ENCODE data around the gene LHFPL3. TPM values are rescaled to one million over a fixed set of nuclear protein-coding genes. Genes with fewer than 3 reads are reported as not detected.

The LHFPL3 gene
- total RNA-seq, 1 experiment from 2014 or later, result not detected

DNA sequence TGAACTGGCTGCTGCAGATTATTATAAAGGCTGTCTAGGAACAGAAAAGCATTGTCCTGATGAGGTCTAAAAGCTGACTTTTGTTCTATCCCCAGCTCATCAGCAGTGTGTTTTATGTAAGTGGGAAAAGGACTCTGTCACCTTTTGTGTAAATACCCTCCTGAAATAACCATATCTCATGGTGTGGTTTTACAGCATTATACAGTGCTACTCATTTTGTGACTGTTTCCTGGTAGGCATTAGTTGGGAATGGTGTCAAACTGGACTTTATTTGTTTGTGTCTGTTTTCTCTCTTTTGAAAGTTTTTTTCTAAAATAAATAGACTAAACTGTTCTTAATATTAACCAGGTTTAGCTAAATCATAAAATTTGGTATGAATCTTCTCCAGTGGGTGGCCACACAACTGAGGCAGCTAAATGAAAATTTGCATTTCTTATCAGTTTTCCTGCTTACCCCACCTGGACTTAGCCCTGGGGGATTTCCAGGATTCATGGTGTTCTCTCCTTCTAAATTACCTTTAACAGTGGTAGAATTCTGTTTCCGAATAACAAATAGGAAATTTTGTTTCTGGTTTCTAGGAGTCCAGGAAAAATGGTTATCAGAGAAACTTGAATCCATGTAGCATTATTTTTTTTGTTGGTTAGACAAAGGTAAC, 140.9 kb downstream of the LHFPL3 start:
- DNase-seq (ENCODE audit: low spot score), result no peak
- no peaks in the 10 kb centered on the region for H3K36me3 ChIP-seq (ENCODE audit: insufficient read depth, low read length, poor library complexity, severe bottlenecking)
- ChIA-PET CTCF (no interaction called here), POLR2A (ENCODE audit: low non-redundant PET) (no interaction called here)
- intact Hi-C loops (cut with micrococcal nuclease; ENCODE audit: unreplicated experiment), result no loop called here
- BruUV-seq (replicated peaks), result no TSS peak
- H3K4me3 ChIP-seq (ENCODE audit: low read depth, low read length, poor library complexity, severe bottlenecking), result no peak overlapping the region
- no peaks in the 10 kb centered on the region for H3K4me1 ChIP-seq (ENCODE audit: insufficient read depth, low read length, poor library complexity, severe bottlenecking)
- TF ChIP-seq, protein P1, sequence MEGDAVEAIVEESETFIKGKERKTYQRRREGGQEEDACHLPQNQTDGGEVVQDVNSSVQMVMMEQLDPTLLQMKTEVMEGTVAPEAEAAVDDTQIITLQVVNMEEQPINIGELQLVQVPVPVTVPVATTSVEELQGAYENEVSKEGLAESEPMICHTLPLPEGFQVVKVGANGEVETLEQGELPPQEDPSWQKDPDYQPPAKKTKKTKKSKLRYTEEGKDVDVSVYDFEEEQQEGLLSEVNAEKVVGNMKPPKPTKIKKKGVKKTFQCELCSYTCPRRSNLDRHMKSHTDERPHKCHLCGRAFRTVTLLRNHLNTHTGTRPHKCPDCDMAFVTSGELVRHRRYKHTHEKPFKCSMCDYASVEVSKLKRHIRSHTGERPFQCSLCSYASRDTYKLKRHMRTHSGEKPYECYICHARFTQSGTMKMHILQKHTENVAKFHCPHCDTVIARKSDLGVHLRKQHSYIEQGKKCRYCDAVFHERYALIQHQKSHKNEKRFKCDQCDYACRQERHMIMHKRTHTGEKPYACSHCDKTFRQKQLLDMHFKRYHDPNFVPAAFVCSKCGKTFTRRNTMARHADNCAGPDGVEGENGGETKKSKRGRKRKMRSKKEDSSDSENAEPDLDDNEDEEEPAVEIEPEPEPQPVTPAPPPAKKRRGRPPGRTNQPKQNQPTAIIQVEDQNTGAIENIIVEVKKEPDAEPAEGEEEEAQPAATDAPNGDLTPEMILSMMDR (conservative IDR thresholded peaks at IDR 0.05; ENCODE audit: low read depth, low read length), result no peak
- peaks cover 15% of the 10 kb centered on the region for H3K27me3 ChIP-seq (replicated peaks; ENCODE audit: insufficient read depth, low read depth, low read length, poor library complexity)
- H3K9me3 ChIP-seq (ENCODE audit: low read depth, low read length, poor library complexity, severe bottlenecking), result no peaks in the 10 kb centered on the region
- no peak overlapping the region for H3K27ac ChIP-seq (ENCODE audit: low read depth, low read length, poor library complexity, severe bottlenecking)

DNA sequence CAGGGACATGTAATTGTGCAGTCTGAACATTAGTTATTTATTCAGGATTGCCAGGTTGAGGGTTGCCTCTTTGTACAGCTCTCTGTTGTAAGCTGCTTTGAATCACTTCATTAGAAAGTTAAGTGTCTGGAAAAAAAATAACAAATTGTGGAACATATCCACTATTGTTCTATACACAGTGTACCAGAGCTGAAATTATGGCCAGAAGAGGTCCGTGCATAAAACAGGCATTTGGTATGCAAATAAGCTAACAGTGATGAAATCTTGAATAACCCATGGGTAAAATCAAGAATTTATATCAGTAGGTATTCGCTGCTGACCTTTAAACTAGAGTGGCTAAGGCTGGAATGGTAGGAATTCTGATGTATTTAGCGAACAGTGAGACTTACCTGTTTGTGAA, 152.1 kb downstream of the LHFPL3 start:
- TF ChIP-seq, protein P1 (conservative IDR thresholded peaks at IDR 0.05; ENCODE audit: low read depth, low read length), result no peak
- TF ChIP-seq EZH2 (IDR thresholded peaks at IDR 0.05; ENCODE audit: borderline replicate concordance, low read depth, low read length, poor library complexity, severe bottlenecking), result no peak
- no peak for DNase-seq (ENCODE audit: low spot score)
- ChIA-PET POLR2A (ENCODE audit: low non-redundant PET) (no interaction called here), CTCF (no interaction called here)
- H3K27ac ChIP-seq (ENCODE audit: low read depth, low read length, poor library complexity, severe bottlenecking), result no peak overlapping the region
- H3K27me3 ChIP-seq (replicated peaks; ENCODE audit: insufficient read depth, low read depth, low read length, poor library complexity), result peaks cover 11% of the 10 kb centered on the region
- H3K4me3 ChIP-seq (ENCODE audit: low read depth, low read length, poor library complexity, severe bottlenecking), result no peak overlapping the region
- H3K36me3 ChIP-seq (ENCODE audit: insufficient read depth, low read length, poor library complexity, severe bottlenecking), result no peaks in the 10 kb centered on the region
- no peaks in the 10 kb centered on the region for H3K4me1 ChIP-seq (ENCODE audit: insufficient read depth, low read length, poor library complexity, severe bottlenecking)
- intact Hi-C loops (cut with micrococcal nuclease; ENCODE audit: unreplicated experiment), result no loop called here
- H3K9me3 ChIP-seq (ENCODE audit: low read depth, low read length, poor library complexity, severe bottlenecking), result no peaks in the 10 kb centered on the region
- BruUV-seq (replicated peaks), result no TSS peak

DNA sequence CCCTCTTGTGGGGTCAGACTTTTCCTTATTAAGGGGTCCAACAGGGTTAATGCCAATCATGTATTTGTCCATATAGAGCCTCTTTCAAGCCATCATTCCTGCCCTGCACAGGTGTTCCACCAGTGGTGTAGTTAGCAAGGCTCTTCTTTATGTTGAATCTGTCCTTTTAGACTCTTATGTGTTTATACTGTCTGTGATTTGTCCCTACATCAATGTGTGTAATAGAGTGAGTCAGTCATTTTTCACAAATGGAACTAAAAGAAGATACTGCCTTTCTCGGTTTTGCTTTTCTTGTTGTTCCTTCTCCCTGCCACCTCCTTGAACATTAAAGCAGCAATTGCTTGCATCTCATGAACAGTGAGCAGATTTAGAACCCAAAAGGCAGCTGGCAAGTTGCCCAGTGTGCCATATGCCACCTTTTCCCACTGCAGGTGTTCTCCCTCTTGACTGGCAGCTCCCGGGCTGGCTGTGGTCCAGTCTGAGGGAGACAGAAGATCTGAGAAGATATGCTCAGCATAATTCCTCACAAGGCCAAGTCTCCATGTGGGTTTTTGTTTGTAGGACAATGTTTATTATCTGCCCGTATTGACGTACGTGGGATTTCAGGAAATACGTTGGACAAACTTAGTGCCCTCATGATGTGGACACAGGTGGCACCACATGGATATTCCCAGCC, 154.1 kb downstream of the LHFPL3 start:
- POLR2A ChIA-PET (ENCODE audit: low non-redundant PET), result no interaction called here

More for the DNA sequence above, 154.1 kb downstream of the LHFPL3 start:
- intact Hi-C loops (cut with micrococcal nuclease; ENCODE audit: unreplicated experiment), result no loop called here
- TF ChIP-seq, protein P1 (conservative IDR thresholded peaks at IDR 0.05; ENCODE audit: low read depth, low read length), result no peak
- no peak for TF ChIP-seq EZH2 (IDR thresholded peaks at IDR 0.05; ENCODE audit: borderline replicate concordance, low read depth, low read length, poor library complexity, severe bottlenecking)
- no peaks in the 10 kb centered on the region for H3K4me1 ChIP-seq (ENCODE audit: insufficient read depth, low read length, poor library complexity, severe bottlenecking)
- no peaks in the 10 kb centered on the region for H3K9me3 ChIP-seq (ENCODE audit: low read depth, low read length, poor library complexity, severe bottlenecking)
- CTCF ChIA-PET, result no interaction called here
- H3K27ac ChIP-seq (ENCODE audit: low read depth, low read length, poor library complexity, severe bottlenecking), result no peak overlapping the region
- peaks cover 11% of the 10 kb centered on the region for H3K27me3 ChIP-seq (replicated peaks; ENCODE audit: insufficient read depth, low read depth, low read length, poor library complexity)
- no TSS peak for BruUV-seq (replicated peaks)
- no peaks in the 10 kb centered on the region for H3K36me3 ChIP-seq (ENCODE audit: insufficient read depth, low read length, poor library complexity, severe bottlenecking)
- no peak overlapping the region for H3K4me3 ChIP-seq (ENCODE audit: low read depth, low read length, poor library complexity, severe bottlenecking)
- DNase-seq (ENCODE audit: low spot score), result no peak

All from A673 (cell line).